GM18508 (cell line): ENCODE measurements around the gene CDC42BPB.

Experiments used
- ATAC-seq: cut with Tn5 transposase; IDR thresholded peaks from one replicate; pipeline ENCODE4 v1.9.1; 2021; ENCODE audit warnings: moderate number of reproducible peaks; ENCODE audit not compliant: insufficient read depth, unreplicated experiment

Gene CDC42BPB

GRCh38 chr14:103057372-103058163 lies at the start of gene CDC42BPB:
Gene CDC42BPB, minus strand, starts transcription at chr14:103057549. Its CDS starts 376 bp downstream, at chr14:103057173.
- no peak for ATAC-seq

- no peak for ATAC-seq
These were observed 48.3 kb upstream of the CDC42BPB start for GRCh38 chr14:103105580-103106150.

- no peak for ATAC-seq
These were observed 47.5 kb upstream of the CDC42BPB start for GRCh38 chr14:103104654-103105452.

GRCh38 chr14:103104389-103104653 lies 47.0 kb upstream of the CDC42BPB start:
- ATAC-seq: no peak

GRCh38 chr14:103103461-103104388 lies 46.4 kb upstream of the CDC42BPB start:
- ATAC-seq: no peak

GRCh38 chr14:103102689-103103260 lies 45.4 kb upstream of the CDC42BPB start:
- no peak for ATAC-seq

GRCh38 chr14:103101963-103102688 lies 44.8 kb upstream of the CDC42BPB start:
- ATAC-seq: no peak

- no peak for ATAC-seq
These were observed 44.1 kb upstream of the CDC42BPB start for GRCh38 chr14:103101257-103101962.

GRCh38 chr14:103100281-103101121 lies 43.2 kb upstream of the CDC42BPB start:
- no peak for ATAC-seq

- no peak for ATAC-seq
These were observed 42.5 kb upstream of the CDC42BPB start for GRCh38 chr14:103099733-103100280.

GRCh38 chr14:103099081-103099732 lies 41.9 kb upstream of the CDC42BPB start:
- no peak for ATAC-seq

- ATAC-seq: no peak
These were observed 40.9 kb upstream of the CDC42BPB start for GRCh38 chr14:103097994-103098957.

- no peak for ATAC-seq
These were observed 40.1 kb upstream of the CDC42BPB start for GRCh38 chr14:103097244-103097993.

- ATAC-seq: no peak
These were observed 39.0 kb upstream of the CDC42BPB start for GRCh38 chr14:103096387-103096786.

- no peak for ATAC-seq
These were observed 37.9 kb upstream of the CDC42BPB start for GRCh38 chr14:103095210-103095778.
